ENCODE measurements around the gene IL3RA.

- TF ChIP-seq CTCF (IDR thresholded peaks at IDR 0.05): no peak
- TF ChIP-seq ZFX (IDR thresholded peaks at IDR 0.05; ENCODE audit: borderline replicate concordance): no peak
These were observed 48.2 kb downstream of the IL3RA start for GRCh38 chrX:1384658-1385252.

Measured in 22Rv1 (cell line).